GM12874 (cell line): ENCODE results near the gene CD58.

Experiments used
- TF ChIP-seq, protein P1 (sequence below): IDR thresholded peaks from 2 replicates; pipeline ENCODE4 v1.5.1; 2011; ENCODE audit warnings: low read depth, mild to moderate bottlenecking, control low read depth, low read length, moderate library complexity; ENCODE audit not compliant: insufficient read depth

The CD58 gene

DNA sequence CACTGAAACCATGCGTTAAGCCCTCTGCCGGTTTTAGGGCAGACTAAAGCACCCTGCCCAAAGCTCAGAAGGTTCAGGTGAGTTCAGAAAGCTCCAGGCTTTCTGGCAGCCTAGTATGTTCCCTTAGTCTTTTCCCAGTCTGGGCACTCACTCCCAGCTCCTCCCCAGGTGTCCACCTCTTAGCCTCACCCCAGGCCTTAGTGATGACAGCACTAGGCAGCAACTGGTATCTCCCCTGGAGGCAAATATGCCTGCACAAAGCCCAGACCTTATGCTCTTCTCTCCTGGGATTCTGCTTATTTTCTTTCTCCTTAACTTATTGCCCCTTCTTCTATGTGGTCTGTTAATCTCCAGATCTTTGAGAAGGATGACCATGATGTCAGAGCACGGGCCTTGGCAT lies 80.2 kb downstream of the CD58 start:
- TF ChIP-seq, protein P1, sequence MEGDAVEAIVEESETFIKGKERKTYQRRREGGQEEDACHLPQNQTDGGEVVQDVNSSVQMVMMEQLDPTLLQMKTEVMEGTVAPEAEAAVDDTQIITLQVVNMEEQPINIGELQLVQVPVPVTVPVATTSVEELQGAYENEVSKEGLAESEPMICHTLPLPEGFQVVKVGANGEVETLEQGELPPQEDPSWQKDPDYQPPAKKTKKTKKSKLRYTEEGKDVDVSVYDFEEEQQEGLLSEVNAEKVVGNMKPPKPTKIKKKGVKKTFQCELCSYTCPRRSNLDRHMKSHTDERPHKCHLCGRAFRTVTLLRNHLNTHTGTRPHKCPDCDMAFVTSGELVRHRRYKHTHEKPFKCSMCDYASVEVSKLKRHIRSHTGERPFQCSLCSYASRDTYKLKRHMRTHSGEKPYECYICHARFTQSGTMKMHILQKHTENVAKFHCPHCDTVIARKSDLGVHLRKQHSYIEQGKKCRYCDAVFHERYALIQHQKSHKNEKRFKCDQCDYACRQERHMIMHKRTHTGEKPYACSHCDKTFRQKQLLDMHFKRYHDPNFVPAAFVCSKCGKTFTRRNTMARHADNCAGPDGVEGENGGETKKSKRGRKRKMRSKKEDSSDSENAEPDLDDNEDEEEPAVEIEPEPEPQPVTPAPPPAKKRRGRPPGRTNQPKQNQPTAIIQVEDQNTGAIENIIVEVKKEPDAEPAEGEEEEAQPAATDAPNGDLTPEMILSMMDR: no peak

DNA sequence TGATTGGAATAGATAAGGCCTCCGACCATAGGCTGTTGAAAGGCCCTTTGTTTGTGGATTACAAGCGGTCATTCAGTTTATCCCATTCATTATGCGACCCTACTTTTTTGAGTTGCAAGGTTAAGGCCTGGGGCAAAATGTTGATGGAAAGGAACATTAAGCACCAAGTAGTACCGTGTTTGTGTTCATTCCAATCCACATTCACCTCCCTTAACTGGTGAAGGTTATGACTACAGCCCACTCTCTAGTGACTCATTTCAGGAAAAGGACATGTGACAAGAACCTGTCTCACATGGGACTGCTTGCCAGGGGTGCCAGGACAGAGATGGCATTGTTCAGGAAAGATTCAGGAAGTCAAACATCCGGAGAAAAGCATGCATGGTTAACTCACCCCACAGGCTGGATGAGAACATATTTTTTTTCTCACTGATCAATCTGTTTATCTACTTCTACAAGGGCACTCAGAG lies 81.6 kb downstream of the CD58 start:
- TF ChIP-seq, protein P1: no peak

DNA sequence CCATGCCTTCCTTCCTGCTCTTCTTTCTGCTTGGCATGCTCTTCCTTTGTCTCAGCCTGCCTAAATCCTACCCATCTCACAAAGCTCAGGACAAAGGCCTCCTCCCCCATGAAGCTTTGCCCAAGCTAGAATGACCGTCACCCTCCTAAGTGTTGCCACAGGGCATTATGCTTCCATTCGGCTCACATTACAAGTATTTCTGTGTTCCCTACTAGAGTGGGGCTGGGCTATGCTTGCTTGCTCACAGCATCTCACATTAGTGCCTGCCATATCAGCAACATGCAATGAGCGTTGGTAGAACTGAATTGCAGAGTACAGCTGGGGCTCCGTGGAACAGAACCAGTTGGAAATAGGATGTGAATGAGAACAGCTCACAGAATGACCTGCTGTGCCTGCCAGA lies 82.8 kb downstream of the CD58 start:
- TF ChIP-seq, protein P1: no peak

DNA sequence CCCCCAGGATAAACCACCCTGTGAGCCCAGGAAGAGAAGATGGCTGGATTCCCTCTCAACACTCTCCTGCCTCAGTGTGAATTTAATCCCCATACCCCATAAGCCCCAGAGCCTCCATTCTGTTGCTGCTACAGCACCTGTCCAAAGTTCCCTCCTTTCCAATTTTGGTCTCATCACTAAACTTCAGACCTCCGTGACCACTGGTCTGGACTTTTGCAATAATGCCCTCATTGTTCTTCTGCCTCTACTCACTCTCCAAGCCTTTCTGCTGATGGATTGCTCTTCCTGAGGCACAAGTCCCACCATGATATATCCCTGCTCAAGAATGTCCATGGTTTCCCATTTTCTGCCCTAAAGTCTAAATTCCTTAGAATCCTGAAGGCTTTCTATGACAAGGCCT lies 83.2 kb downstream of the CD58 start:
- TF ChIP-seq, protein P1: no peak

DNA sequence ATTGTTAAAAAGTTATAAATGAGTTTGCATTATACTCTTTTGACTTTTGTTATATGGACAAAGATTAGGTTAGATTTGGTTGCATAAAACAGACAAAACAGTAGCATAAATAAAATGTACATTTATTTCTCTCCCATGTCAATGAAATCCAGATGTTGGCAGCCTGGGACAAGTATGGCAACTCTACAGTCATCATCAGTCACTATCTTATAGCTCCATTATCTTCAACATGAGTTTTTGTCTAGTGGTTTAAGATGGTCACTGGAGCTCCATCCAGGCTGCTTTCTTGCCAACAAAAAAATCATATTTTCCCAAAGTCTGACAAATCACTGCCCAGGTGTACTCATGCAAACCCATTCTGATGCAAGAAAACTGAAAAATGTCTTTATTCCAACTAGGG lies 83.8 kb downstream of the CD58 start:
- TF ChIP-seq, protein P1: no peak

DNA sequence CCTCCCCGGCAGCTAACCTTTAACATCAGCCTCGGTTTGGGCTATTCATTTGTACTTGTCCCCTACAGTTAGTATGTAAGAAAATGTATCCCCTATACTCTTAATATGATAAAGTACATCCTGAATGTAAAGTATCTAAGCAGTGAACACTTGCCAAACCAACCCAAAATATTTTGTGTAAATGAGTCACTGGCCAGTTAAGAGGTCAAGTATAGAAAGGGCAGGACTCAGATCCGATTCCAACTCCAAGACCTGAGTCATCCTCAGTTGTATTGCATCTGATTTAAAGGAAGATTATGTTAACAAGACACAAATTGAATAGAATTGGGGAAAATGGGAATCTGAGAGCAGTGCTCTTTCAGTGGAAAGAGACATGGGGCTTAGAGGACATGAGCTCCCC lies 84.4 kb downstream of the CD58 start:
- TF ChIP-seq, protein P1: no peak

DNA sequence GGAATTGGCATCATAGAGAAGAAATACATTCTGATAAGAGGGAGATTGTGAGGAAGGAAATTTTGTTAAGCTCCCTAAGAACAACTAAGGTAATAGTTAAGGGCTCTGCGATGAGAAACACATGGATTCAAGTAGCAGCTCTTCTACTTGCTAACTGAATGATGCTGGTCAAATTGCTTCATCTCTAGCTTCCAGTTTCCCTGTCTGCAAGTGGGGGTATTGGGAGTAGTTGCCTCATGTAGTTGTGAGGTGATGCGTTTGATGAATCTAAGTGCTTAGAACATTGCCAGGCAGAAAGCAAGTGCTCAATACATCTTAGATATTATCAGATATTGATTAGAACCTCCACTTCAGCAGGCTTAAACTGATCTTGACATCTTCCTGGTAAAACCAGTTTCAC lies 84.8 kb downstream of the CD58 start:
- TF ChIP-seq, protein P1: no peak
